HepG2 (cell line): ENCODE measurements around the gene SIN3A. TPM values are rescaled to one million over a fixed set of nuclear protein-coding genes. Genes with fewer than 3 reads are reported as not detected.

ENCODE experiments used
- ATAC-seq: fragments of 200-7000 bp; cut with Tn5 transposase; 3 replicates; pipeline ENCODE4 v1.9.1; 2020; ENCODE audit warnings: mild to moderate bottlenecking, moderate library complexity
- BruUV-seq: library from RNA; stranded (reverse); fragments of 400-500 nt; replicated peaks from 2 replicates; lab custom pipeline; 2021; lab: Mats Ljungman, UMichigan
- CTCF ChIA-PET: fragments of 300-600 bp; formaldehyde crosslinking; extraction: SDS; loops from one replicate; lab custom pipeline; 2021; ENCODE audit warnings: low total read pairs, inconsistent platforms, low intra/inter-chr PET ratio; lab: Yijun Ruan, JAX
- POLR2A ChIA-PET: fragments of 350-600 bp; sonication (Branson Sonifier 250); formaldehyde crosslinking; loops from one replicate; lab custom pipeline; 2020; ENCODE audit warnings: antibody characterized with exemption, inconsistent platforms; lab: Yijun Ruan, JAX
- DNase-seq: peaks from one replicate; pipeline ENCODE4 v3.0.0-alpha.2; 2015; ENCODE audit warnings: low spot score
- FAIRE-seq: peaks from 3 replicates; lab custom pipeline; 2011; peaks lifted over from hg19 to GRCh38; lab: Jason Lieb, UNC
- H2AFZ ChIP-seq: one replicate; pipeline ENCODE4 v1.6.1; 2011; ENCODE audit warnings: low read length, inconsistent platforms
- H3K27ac ChIP-seq: fragments of 300-600 bp; 3 replicates; pipeline ENCODE4 v1.8.0; 2011; ENCODE audit warnings: mixed run types, mild to moderate bottlenecking, mixed read lengths, low read length, inconsistent platforms; ENCODE audit not compliant: insufficient read depth; ENCODE audit errors: extremely low read length
- H3K27me3 ChIP-seq, 2 experiments: fragments of 200-600 bp in 1 of 2; 2 replicates in 1 of 2; 3 replicates in 1 of 2; pipeline versions ENCODE4 v1.6.0 to v1.8.0; 2011; ENCODE audit warnings: low read length in 2 of 2, mild to moderate bottlenecking in 2 of 2, moderate library complexity in 2 of 2, inconsistent platforms in 1 of 2; ENCODE audit not compliant: insufficient read depth in 2 of 2, control insufficient read depth in 1 of 2
- H3K36me3 ChIP-seq, 2 experiments: fragments of 200-600 bp in 1 of 2; replicated peaks in 1 of 2; 2 replicates in 1 of 2; 3 replicates in 1 of 2; pipeline versions ENCODE4 v1.5.1 to v1.8.0; 2011; ENCODE audit warnings: low read length in 2 of 2, inconsistent platforms in 1 of 2; ENCODE audit not compliant: insufficient read depth in 2 of 2, control insufficient read depth in 1 of 2
- H3K4me1 ChIP-seq: 2 replicates; pipeline ENCODE4 v1.5.1; 2012; ENCODE audit warnings: low read length, inconsistent platforms; ENCODE audit not compliant: insufficient read depth
- H3K4me2 ChIP-seq: 2 replicates; pipeline ENCODE4 v1.6.0; 2011; ENCODE audit warnings: low read depth, low read length, inconsistent platforms
- H3K4me3 ChIP-seq, 3 experiments: fragments of 200-600 bp in 1 of 3; sonication (generic), shearing (Covaris generic) in 1 of 3; replicated peaks in 1 of 3; 2 replicates each; pipeline ENCODE4 v1.5.1; 2011 to 2016; ENCODE audit warnings: low read length in 3 of 3, inconsistent platforms in 2 of 3, low read depth in 2 of 3, mild to moderate bottlenecking in 2 of 3, control low read depth in 1 of 3, mixed read lengths in 1 of 3; ENCODE audit not compliant: insufficient read depth in 1 of 3
- H3K79me2 ChIP-seq: one replicate; pipeline ENCODE4 v1.6.1; 2011; ENCODE audit warnings: low read length, inconsistent platforms; ENCODE audit not compliant: insufficient read depth
- H3K9ac ChIP-seq: 2 replicates; pipeline ENCODE4 v1.6.0; 2011; ENCODE audit warnings: mild to moderate bottlenecking, low read depth, low read length, inconsistent platforms; ENCODE audit not compliant: insufficient read depth
- H3K9me3 ChIP-seq: 2 replicates; pipeline ENCODE4 v1.5.1; 2012; ENCODE audit warnings: mild to moderate bottlenecking, low read length
- H4K20me1 ChIP-seq: 2 replicates; pipeline ENCODE4 v1.6.0; 2011; ENCODE audit warnings: inconsistent platforms, mild to moderate bottlenecking, low read length, moderate library complexity; ENCODE audit not compliant: insufficient read depth
- ATF1 ChIP-seq: IDR thresholded peaks from 2 replicates; pipeline ENCODE4 v1.6.1; 2016; ENCODE audit warnings: mild to moderate bottlenecking, control low read depth
- BRF2 ChIP-seq: sonication (generic); formaldehyde crosslinking; IDR thresholded peaks from 2 replicates; pipeline ENCODE4 v1.8.1; 2022; ENCODE audit warnings: mild to moderate bottlenecking, missing genetic modification reagents
- CEBPG ChIP-seq: IDR thresholded peaks from 2 replicates; pipeline ENCODE4 v1.6.1; 2016
- CREM ChIP-seq, 2 experiments: sonication (generic) in 1 of 2; formaldehyde crosslinking in 1 of 2; IDR thresholded peaks; 2 replicates each; pipeline versions ENCODE4 v1.4.0 to v1.6.1; 2016 to 2020; ENCODE audit warnings: antibody characterized with exemption in 1 of 2, mild to moderate bottlenecking in 1 of 2, missing genetic modification reagents in 1 of 2
- GATAD2A ChIP-seq: IDR thresholded peaks from 2 replicates; pipeline ENCODE4 v1.6.1; 2016
- KLF12 ChIP-seq: sonication (generic); formaldehyde crosslinking; IDR thresholded peaks from 2 replicates; pipeline ENCODE4 v1.4.0; 2020; ENCODE audit warnings: missing genetic modification reagents, borderline replicate concordance
- SOX6 ChIP-seq, 2 experiments: fragments of 450-650 bp in 1 of 2; sonication (generic) in 1 of 2; formaldehyde crosslinking in 1 of 2; IDR thresholded peaks; 2 replicates each; pipeline versions ENCODE4 v1.4.0 to v1.6.1; 2017 to 2020; ENCODE audit warnings: antibody characterized with exemption in 1 of 2, mild to moderate bottlenecking in 1 of 2, missing genetic modification reagents in 1 of 2
- TIGD3 ChIP-seq: sonication (generic); formaldehyde crosslinking; IDR thresholded peaks from 2 replicates; pipeline ENCODE4 v1.5.1; 2020; ENCODE audit warnings: mild to moderate bottlenecking, missing genetic modification reagents, borderline replicate concordance
- XBP1 ChIP-seq: sonication (generic); formaldehyde crosslinking; IDR thresholded peaks from 2 replicates; pipeline ENCODE4 v1.5.0; 2020; ENCODE audit warnings: missing genetic modification reagents
- ZBTB46 ChIP-seq: sonication (generic); formaldehyde crosslinking; IDR thresholded peaks from 2 replicates; pipeline ENCODE4 v1.4.0; 2020; ENCODE audit warnings: mild to moderate bottlenecking, missing genetic modification reagents, borderline replicate concordance
- ZFY ChIP-seq: sonication (generic); formaldehyde crosslinking; IDR thresholded peaks from 2 replicates; pipeline ENCODE4 v1.4.0; 2020; ENCODE audit warnings: missing genetic modification reagents
- ZKSCAN5 ChIP-seq: sonication (generic); formaldehyde crosslinking; IDR thresholded peaks from 2 replicates; pipeline ENCODE4 v1.5.1; 2020; ENCODE audit warnings: mild to moderate bottlenecking, missing genetic modification reagents
- ZNF230 ChIP-seq: sonication (generic); formaldehyde crosslinking; IDR thresholded peaks from 2 replicates; pipeline ENCODE4 v1.4.0; 2020; ENCODE audit warnings: mild to moderate bottlenecking, missing genetic modification reagents
- ZNF629 ChIP-seq: sonication (generic); formaldehyde crosslinking; conservative IDR thresholded peaks from 2 replicates; pipeline ENCODE4 v1.5.0; 2020; ENCODE audit warnings: missing genetic modification reagents
- ZNF691 ChIP-seq: sonication (generic); formaldehyde crosslinking; IDR thresholded peaks from 2 replicates; pipeline ENCODE4 v1.4.0; 2020; ENCODE audit warnings: missing genetic modification reagents, low read depth, mild to moderate bottlenecking, borderline replicate concordance
- ZNF713 ChIP-seq: sonication (generic); formaldehyde crosslinking; IDR thresholded peaks from 2 replicates; pipeline ENCODE4 v1.4.0; 2020; ENCODE audit warnings: mild to moderate bottlenecking, missing genetic modification reagents
- WGBS: methylation state at CpG from one replicate; pipeline ENCODE4 v1.1.6; 2017; ENCODE audit warnings: low lambda C conversion rate; 5-methylcytosine and 5-hydroxymethylcytosine counted together
- in situ Hi-C: cut with HindIII; loops from 2 replicates; pipeline ENCODE4 v1.10.0; 2017; ENCODE audit warnings: low pct_unique_long_range_greater_than_20kb; ENCODE audit not compliant: extremely low pct_ligation_motif_present
- intact Hi-C: fragments of 100-400 bp; cut with micrococcal nuclease; formaldehyde crosslinking; loops from one replicate; pipeline ENCODE4 v1.10.0; 2022; ENCODE audit not compliant: unreplicated experiment
- polyA plus RNA-seq, 8 experiments: library from polyadenylated mRNA; depleted of rRNA in 3 of 8; stranded (reverse) in 7 of 8; unstranded in 1 of 8; fragments of >200 nt; fragmentation: Illumina TruSeq in 4 of 8; extraction: Trizol in 4 of 8; gene quantifications; 2 replicates each; pipeline versions ENCODE4 v1.2.1 to v1.2.3, GENCODE V29; 2011 to 2016; ENCODE audit warnings: low read depth in 4 of 8, missing spikeins in 1 of 8, mixed read lengths in 1 of 8; ENCODE audit not compliant: insufficient read depth in 1 of 8
- total RNA-seq, 5 experiments: library from RNA; depleted of rRNA; stranded (reverse); fragments of >200 nt; fragmentation: Illumina TruSeq; extraction: Trizol; gene quantifications; 2 replicates each; pipeline ENCODE4 v1.2.3, GENCODE V29; 2016; ENCODE audit warnings: low read depth in 1 of 5
- TF ChIP-seq, protein P1 (sequence below): sonication (generic); formaldehyde crosslinking; IDR thresholded peaks from 2 replicates; pipeline ENCODE4 v1.5.1; 2020; ENCODE audit warnings: missing genetic modification reagents, mild to moderate bottlenecking, borderline replicate concordance

The SIN3A gene
- total and polyA plus RNA-seq, 2 of the 13 experiments (the other 11 are each of a cell fraction or from before 2014, with no cell fraction given) = 16.1 to 28.1 TPM

- Histone ChIP-seq H3K4me2 (peak overlapping the region; percentile 69), H3K4me1 (peaks cover 49% of the 10 kb centered on the region), H3K27ac (peak overlapping the region; percentile 53), H3K9ac (peak overlapping the region; percentile 29), H3K79me2 (no peaks in the 10 kb centered on the region), H3K27me3 (no peaks in the 10 kb centered on the region; a peak in 1 of 5 replicates), H3K36me3 (0 out of 5 replicates have a peak, but pooled peaks cover 0 to under 1% of the 10 kb centered on the region in 2 experiments), H2AFZ (no peak overlapping the region), H3K9me3 (no peaks in the 10 kb centered on the region), H4K20me1 (no peaks in the 10 kb centered on the region), H3K4me3 (peak overlapping the region in 2 of 3 experiments; percentile 17 to 30; a peak in 2 of 6 replicates)
- CTCF ChIA-PET = no interaction called here
- POLR2A ChIA-PET = interaction anchor here (0.6 to 1.8 kb wide), 6 partner anchors 9 to 185 kb away, joined by 3 to 23 read pairs (median 4); partner anchors contain the start of genes MAN2C1 and SIN3A
- peak; percentile 50 for ATAC-seq
- intact Hi-C loops = no loop called here
- DNase-seq = peak; percentile 71
- BruUV-seq = no TSS peak
- 10% methylated on average over 4 of the region's 4 CpGs for WGBS
- peak; percentile 90 for FAIRE-seq
- in situ Hi-C loops = no loop called here
- TF ChIP-seq ATF1 (CRISPR knock-in tag) (no peak), KLF12 (0 out of 2 replicates have a peak, but pooled peaks have one; percentile 32), SOX6 (IDR thresholded peaks at IDR 0.05) (no peak), SOX6 (CRISPR knock-in tag; IDR thresholded peaks at IDR 0.05) (0 out of 2 replicates have a peak, but pooled peaks have one; percentile 31), ZNF230 (CRISPR knock-in tag) (no peak), CEBPG (CRISPR knock-in tag) (peak; percentile 35), ZNF691 (CRISPR knock-in tag) (no peak), ZBTB46 (CRISPR knock-in tag) (no peak), ZFY (CRISPR knock-in tag) (peak; percentile 53), ZNF713 (CRISPR knock-in tag) (no peak), BRF2 (CRISPR knock-in tag) (no peak), TIGD3 (no peak), XBP1 (CRISPR knock-in tag) (no peak), ZKSCAN5 (CRISPR knock-in tag) (0 out of 2 replicates have a peak, but pooled peaks have one; percentile 30), GATAD2A (peak; percentile 48; the same call in 1 of the 2 replicates), CREM (IDR thresholded peaks at IDR 0.05) (0 out of 2 replicates have a peak, but pooled peaks have one; percentile 13), CREM (CRISPR knock-in tag; IDR thresholded peaks at IDR 0.05) (no peak), ZNF629 (CRISPR knock-in tag) (peak; percentile 97)
- TF ChIP-seq, protein P1, sequence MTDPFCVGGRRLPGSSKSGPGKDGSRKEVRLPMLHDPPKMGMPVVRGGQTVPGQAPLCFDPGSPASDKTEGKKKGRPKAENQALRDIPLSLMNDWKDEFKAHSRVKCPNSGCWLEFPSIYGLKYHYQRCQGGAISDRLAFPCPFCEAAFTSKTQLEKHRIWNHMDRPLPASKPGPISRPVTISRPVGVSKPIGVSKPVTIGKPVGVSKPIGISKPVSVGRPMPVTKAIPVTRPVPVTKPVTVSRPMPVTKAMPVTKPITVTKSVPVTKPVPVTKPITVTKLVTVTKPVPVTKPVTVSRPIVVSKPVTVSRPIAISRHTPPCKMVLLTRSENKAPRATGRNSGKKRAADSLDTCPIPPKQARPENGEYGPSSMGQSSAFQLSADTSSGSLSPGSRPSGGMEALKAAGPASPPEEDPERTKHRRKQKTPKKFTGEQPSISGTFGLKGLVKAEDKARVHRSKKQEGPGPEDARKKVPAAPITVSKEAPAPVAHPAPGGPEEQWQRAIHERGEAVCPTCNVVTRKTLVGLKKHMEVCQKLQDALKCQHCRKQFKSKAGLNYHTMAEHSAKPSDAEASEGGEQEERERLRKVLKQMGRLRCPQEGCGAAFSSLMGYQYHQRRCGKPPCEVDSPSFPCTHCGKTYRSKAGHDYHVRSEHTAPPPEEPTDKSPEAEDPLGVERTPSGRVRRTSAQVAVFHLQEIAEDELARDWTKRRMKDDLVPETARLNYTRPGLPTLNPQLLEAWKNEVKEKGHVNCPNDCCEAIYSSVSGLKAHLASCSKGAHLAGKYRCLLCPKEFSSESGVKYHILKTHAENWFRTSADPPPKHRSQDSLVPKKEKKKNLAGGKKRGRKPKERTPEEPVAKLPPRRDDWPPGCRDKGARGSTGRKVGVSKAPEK = no peak
These were observed 9.2 kb upstream of the SIN3A start for GRCh38 chr15:75460646-75461045.
